ENCODE measurements around the gene ATAD1.
A peak's percentile ranks its signal among the peaks of the same experiment; 100 is the strongest.
"Not testable (repeated sequence)": the region's sequence is repeated elsewhere in the genome, so short reads cannot be mapped to it uniquely, and the experiment has no call there.

Gene ATAD1, protein sequence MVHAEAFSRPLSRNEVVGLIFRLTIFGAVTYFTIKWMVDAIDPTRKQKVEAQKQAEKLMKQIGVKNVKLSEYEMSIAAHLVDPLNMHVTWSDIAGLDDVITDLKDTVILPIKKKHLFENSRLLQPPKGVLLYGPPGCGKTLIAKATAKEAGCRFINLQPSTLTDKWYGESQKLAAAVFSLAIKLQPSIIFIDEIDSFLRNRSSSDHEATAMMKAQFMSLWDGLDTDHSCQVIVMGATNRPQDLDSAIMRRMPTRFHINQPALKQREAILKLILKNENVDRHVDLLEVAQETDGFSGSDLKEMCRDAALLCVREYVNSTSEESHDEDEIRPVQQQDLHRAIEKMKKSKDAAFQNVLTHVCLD

DNA sequence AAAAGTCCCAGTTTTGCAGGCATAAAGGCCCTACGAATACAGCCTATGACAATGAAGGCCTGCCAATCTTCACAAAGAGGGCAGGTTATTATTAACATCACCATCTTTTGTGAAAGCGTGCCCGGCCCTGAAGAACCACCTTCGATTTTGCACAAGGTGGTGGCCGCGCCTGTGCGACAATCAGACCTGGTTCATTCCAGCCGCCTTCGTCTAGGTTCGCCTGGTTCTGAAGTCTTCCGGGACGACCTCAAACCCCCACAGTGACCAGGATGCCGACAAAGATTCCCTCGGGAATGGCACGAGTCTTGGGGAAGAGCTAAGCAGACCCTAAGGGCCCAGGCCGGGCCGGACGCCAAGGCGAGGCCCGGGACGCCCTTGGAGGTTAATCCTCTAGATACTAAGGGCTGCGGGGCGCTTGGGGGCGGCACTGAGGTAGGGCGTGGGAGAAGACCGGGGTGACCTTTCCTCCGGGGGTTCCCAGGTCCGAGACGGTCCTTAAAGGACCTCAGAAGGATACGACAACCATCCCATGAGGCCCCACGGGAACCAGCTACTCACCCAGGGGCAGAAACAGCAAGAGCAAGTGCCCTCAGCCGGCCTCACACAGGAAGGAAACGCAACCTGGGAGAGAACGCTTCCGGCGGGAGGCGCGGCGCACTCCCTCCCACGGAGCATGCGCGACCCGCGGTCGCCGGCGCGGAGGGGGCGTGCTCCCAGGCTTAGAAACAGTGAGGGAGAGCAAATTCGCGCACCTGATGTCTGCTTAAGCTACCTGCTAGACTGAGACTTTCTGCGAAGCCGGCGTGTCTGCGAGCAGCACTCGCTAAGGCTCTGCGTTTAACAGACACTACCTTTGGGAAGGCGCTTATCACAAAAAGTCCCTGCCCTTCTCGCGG lies at the start of gene ATAD1:
Gene ATAD1 (minus strand): TSS at position 618 of the 896 bp plus-strand sequence. CDS start 3,627 bp downstream, outside the sequence.
- Histone ChIP-seq H3K27me3 (ENCODE audit: insufficient read depth, low read length) (no peaks in the 10 kb centered on the region; the same call in 1 of the 2 replicates), H3K27ac (ENCODE audit: low read length) (peak within 1 kb of the TSS; percentile 77), H3K9me3 (ENCODE audit: insufficient read depth, low read depth, low read length) (no peaks in the 10 kb centered on the region), H3K9ac (ENCODE audit: low read depth, low read length) (peak within 1 kb of the TSS; percentile 89), H3K4me3 (ENCODE audit: low read length) (peak within 1 kb of the TSS; percentile 88), H3K4me1 (ENCODE audit: insufficient read depth, low read length) (peaks cover 6% of the 10 kb centered on the region; the same call in 1 of the 2 replicates), H3K36me3 (ENCODE audit: insufficient read depth, low read depth, low read length) (peaks cover 15% of the 10 kb centered on the region)

DNA sequence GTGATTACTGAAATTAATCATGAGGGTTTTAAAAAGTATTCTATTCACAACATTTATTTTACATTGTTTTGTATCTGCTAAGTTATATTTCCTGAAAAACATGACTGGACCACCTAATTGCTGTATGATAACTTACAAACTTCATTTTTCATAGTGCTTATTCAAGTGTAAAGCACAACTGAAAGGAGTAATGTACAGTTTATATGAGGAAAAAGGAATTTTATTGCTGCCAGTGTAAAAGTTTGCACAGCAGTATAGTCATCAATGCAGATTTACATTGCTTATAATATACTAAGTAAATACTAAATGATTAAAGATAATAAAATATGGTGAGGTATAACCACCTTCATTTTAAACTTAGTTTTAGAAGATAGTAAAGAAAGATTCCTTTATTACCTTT lies 49.4 kb upstream of the ATAD1 start:
- Histone ChIP-seq H3K4me1 (ENCODE audit: insufficient read depth, low read length) (peaks cover 12% of the 10 kb centered on the region; the same call in 1 of the 2 replicates), H3K4me3 (ENCODE audit: low read length) (peak overlapping the region; percentile 97), H3K36me3 (ENCODE audit: insufficient read depth, low read depth, low read length) (no peaks in the 10 kb centered on the region), H3K27me3 (ENCODE audit: insufficient read depth, low read length) (no peaks in the 10 kb centered on the region), H3K9me3 (ENCODE audit: insufficient read depth, low read depth, low read length) (no peaks in the 10 kb centered on the region), H3K9ac (ENCODE audit: low read depth, low read length) (peak overlapping the region; percentile 86; the same call in 1 of the 2 replicates), H3K27ac (ENCODE audit: low read length) (no peak overlapping the region)

DNA sequence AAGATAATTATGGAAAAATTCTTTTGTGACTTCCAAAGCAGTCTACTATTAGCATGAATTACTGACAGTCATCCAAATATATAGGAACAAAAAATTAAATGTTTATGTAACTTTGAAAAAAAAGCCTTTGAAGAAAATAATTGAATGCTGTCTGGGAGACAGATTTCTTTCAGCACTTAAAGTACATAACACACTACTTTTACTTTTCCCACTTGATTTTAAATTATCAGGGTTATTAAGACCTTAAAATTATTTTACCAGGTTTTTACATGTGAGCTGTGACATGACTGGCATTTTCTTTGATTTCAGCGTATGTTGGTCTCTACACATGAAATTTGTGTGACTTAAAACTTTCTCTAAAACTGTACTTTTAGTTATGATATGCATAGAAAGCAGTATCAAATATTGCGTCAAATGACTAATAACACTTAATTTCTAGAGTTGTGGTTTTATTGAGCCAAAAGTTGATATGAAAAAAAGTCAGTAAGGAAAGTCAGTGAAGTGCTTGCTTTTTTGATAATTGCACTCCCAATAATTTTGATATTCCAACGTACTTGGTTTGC lies 48.5 kb upstream of the ATAD1 start:
- Histone ChIP-seq H3K36me3 (ENCODE audit: insufficient read depth, low read depth, low read length) (no peaks in the 10 kb centered on the region), H3K9me3 (ENCODE audit: insufficient read depth, low read depth, low read length) (no peaks in the 10 kb centered on the region), H3K4me3 (ENCODE audit: low read length) (peak overlapping the region; percentile 97), H3K27ac (ENCODE audit: low read length) (no peak overlapping the region), H3K27me3 (ENCODE audit: insufficient read depth, low read length) (no peaks in the 10 kb centered on the region; the same call in 1 of the 2 replicates), H3K4me1 (ENCODE audit: insufficient read depth, low read length) (peaks cover 12% of the 10 kb centered on the region; the same call in 1 of the 2 replicates), H3K9ac (ENCODE audit: low read depth, low read length) (peak overlapping the region; percentile 86; the same call in 1 of the 2 replicates)

DNA sequence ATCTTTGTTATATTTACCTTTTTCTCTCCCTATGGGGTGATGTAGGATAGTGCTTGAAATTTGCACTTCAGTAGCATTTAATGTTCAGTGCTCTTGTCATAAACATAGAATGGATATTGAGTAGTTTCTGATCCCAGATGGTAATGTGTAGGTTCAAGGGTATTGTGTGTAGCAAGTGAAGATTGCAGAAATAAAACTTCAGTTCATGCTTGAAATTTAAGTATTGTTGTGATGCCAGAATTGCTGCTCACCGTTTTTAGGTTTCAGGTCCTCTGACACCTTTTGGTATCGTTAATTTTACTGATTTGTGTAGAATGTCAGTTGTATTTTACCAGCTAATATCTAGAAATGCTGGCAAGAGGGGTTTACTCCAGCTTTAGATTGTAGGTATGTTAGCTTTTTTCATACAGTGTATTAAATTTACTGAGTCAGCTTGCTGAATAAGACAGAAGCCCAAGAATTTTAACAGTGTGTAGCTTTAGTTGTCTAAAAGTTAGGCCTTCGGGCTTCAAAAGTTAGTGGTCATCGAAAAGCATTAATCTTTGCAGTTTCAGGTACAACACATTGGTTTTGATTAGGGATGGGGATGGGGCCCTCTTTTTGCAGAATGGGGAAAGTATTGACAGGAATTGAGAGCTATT lies 47.3 kb upstream of the ATAD1 start:
- Histone ChIP-seq H3K27me3 (ENCODE audit: insufficient read depth, low read length) (peaks cover 10% of the 10 kb centered on the region), H3K4me1 (ENCODE audit: insufficient read depth, low read length) (peaks cover 16% of the 10 kb centered on the region; the same call in 1 of the 2 replicates), H3K9ac (ENCODE audit: low read depth, low read length) (peak overlapping the region; percentile 86), H3K9me3 (ENCODE audit: insufficient read depth, low read depth, low read length) (no peaks in the 10 kb centered on the region), H3K27ac (ENCODE audit: low read length) (no peak overlapping the region), H3K36me3 (ENCODE audit: insufficient read depth, low read depth, low read length) (no peaks in the 10 kb centered on the region), H3K4me3 (ENCODE audit: low read length) (peak overlapping the region; percentile 97)

DNA sequence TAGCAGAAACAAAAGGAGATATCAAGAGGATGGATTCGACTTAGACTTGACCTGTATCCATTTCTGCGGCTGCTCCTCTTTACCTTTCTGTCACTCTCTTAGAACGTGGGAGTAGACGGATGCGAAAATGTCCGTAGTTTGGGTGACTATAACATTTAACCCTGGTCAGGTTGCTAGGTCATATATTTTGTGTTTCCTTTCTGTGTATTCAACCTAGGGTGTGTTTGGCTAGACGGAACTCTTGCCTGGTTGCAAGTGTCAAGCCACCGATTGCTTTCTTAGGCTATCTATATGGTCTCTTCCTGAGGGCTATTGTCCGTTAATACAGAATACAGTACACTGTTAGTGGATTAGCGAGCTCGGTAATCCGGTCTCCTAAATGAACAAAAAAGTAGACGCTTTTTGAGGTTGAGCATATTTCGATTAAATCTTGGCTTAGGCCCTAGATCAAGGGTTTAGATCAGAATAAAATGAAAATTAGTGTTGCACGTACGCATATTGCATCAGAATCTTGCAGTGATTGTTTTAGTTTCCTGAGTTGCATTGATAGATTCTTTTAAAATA lies 46.6 kb upstream of the ATAD1 start:
- peaks cover 12% of the 10 kb centered on the region for H3K27me3 ChIP-seq (ENCODE audit: insufficient read depth, low read length)
- peaks cover 16% of the 10 kb centered on the region; the same call in 1 of the 2 replicates for H3K4me1 ChIP-seq (ENCODE audit: insufficient read depth, low read length)
- H3K36me3 ChIP-seq (ENCODE audit: insufficient read depth, low read depth, low read length), result no peaks in the 10 kb centered on the region
- no peaks in the 10 kb centered on the region for H3K9me3 ChIP-seq (ENCODE audit: insufficient read depth, low read depth, low read length)
- H3K9ac ChIP-seq (ENCODE audit: low read depth, low read length), result peak overlapping the region; percentile 86
- H3K27ac ChIP-seq (ENCODE audit: low read length), result no peak overlapping the region
- peak overlapping the region; percentile 97 for H3K4me3 ChIP-seq (ENCODE audit: low read length)

DNA sequence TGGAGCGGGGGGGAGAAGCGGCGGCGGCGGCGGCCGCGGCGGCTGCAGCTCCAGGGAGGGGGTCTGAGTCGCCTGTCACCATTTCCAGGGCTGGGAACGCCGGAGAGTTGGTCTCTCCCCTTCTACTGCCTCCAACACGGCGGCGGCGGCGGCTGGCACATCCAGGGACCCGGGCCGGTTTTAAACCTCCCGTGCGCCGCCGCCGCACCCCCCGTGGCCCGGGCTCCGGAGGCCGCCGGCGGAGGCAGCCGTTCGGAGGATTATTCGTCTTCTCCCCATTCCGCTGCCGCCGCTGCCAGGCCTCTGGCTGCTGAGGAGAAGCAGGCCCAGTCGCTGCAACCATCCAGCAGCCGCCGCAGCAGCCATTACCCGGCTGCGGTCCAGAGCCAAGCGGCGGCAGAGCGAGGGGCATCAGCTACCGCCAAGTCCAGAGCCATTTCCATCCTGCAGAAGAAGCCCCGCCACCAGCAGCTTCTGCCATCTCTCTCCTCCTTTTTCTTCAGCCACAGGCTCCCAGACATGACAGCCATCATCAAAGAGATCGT lies 46.0 kb upstream of the ATAD1 start:
- Histone ChIP-seq H3K4me3 (ENCODE audit: low read length) (peak overlapping the region; percentile 97), H3K9ac (ENCODE audit: low read depth, low read length) (peak overlapping the region; percentile 91), H3K4me1 (ENCODE audit: insufficient read depth, low read length) (peaks cover 16% of the 10 kb centered on the region; the same call in 1 of the 2 replicates), H3K27me3 (ENCODE audit: insufficient read depth, low read length) (peaks cover 12% of the 10 kb centered on the region)
- H3K36me3 ChIP-seq (ENCODE audit: insufficient read depth, low read depth, low read length); H3K27ac ChIP-seq (ENCODE audit: low read length); H3K9me3 ChIP-seq (ENCODE audit: insufficient read depth, low read depth, low read length): not testable (repeated sequence)

DNA sequence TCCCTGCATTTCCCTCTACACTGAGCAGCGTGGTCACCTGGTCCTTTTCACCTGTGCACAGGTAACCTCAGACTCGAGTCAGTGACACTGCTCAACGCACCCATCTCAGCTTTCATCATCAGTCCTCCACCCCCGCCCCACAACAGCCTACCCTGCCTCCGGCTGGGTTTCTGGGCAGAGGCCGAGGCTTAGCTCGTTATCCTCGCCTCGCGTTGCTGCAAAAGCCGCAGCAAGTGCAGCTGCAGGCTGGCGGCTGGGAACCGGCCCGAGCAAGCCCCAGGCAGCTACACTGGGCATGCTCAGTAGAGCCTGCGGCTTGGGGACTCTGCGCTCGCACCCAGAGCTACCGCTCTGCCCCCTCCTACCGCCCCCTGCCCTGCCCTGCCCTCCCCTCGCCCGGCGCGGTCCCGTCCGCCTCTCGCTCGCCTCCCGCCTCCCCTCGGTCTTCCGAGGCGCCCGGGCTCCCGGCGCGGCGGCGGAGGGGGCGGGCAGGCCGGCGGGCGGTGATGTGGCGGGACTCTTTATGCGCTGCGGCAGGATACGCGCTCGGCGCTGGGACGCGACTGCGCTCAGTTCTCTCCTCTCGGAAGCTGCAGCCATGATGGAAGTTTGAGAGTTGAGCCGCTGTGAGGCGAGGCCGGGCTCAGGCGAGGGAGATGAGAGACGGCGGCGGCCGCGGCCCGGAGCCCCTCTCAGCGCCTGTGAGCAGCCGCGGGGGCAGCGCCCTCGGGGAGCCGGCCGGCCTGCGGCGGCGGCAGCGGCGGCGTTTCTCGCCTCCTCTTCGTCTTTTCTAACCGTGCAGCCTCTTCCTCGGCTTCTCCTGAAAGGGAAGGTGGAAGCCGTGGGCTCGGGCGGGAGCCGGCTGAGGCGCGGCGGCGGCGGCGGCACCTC lies 45.3 kb upstream of the ATAD1 start, which contains the start of the genes KLLN and PTEN:
Gene KLLN (minus strand): TSS at position 481 of the 891 bp plus-strand sequence. CDS start 1,046 bp downstream, outside the sequence.
Gene PTEN (plus strand): TSS at position 573 of the 891 bp plus-strand sequence. CDS start 845 bp downstream, outside the sequence.
- Histone ChIP-seq H3K27me3 (ENCODE audit: insufficient read depth, low read length) (peaks cover 12% of the 10 kb centered on the region), H3K4me3 (ENCODE audit: low read length) (peak within 1 kb of the TSS; percentile 97), H3K9ac (ENCODE audit: low read depth, low read length) (peak within 1 kb of the TSS; percentile 91)

DNA sequence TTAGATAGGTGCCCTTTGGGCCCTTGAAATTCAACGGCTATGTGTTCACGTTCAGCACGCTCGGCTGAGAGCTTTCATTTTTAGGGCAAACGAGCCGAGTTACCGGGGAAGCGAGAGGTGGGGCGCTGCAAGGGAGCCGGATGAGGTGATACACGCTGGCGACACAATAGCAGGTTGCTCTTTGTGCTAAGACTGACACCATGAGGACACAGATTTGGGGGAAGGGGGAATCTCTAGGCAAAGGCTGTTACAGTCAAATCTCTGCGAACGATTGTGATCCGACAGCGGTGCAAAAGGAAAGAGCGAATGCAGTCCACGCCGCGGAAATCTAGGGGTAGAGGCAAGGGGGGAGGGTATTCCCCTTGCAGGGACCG lies 44.6 kb upstream of the ATAD1 start:
- H3K9me3 ChIP-seq (ENCODE audit: insufficient read depth, low read depth, low read length), result no peaks in the 10 kb centered on the region
- peaks cover 16% of the 10 kb centered on the region; the same call in 1 of the 2 replicates for H3K4me1 ChIP-seq (ENCODE audit: insufficient read depth, low read length)
- H3K27me3 ChIP-seq (ENCODE audit: insufficient read depth, low read length), result peaks cover 12% of the 10 kb centered on the region
- H3K27ac ChIP-seq (ENCODE audit: low read length), result peak overlapping the region; percentile 62
- no peaks in the 10 kb centered on the region for H3K36me3 ChIP-seq (ENCODE audit: insufficient read depth, low read depth, low read length)
- peak overlapping the region; percentile 91 for H3K9ac ChIP-seq (ENCODE audit: low read depth, low read length)
- peak overlapping the region; percentile 95 for H3K4me3 ChIP-seq (ENCODE audit: low read length)

More for the DNA sequence above, 45.3 kb upstream of the ATAD1 start, which contains the start of the genes KLLN and PTEN:
- Histone ChIP-seq H3K27ac (ENCODE audit: low read length) (peak within 1 kb of the TSS; percentile 62), H3K9me3 (ENCODE audit: insufficient read depth, low read depth, low read length) (no peaks in the 10 kb centered on the region), H3K36me3 (ENCODE audit: insufficient read depth, low read depth, low read length) (no peaks in the 10 kb centered on the region), H3K4me1 (ENCODE audit: insufficient read depth, low read length) (peaks cover 16% of the 10 kb centered on the region; the same call in 1 of the 2 replicates)

DNA sequence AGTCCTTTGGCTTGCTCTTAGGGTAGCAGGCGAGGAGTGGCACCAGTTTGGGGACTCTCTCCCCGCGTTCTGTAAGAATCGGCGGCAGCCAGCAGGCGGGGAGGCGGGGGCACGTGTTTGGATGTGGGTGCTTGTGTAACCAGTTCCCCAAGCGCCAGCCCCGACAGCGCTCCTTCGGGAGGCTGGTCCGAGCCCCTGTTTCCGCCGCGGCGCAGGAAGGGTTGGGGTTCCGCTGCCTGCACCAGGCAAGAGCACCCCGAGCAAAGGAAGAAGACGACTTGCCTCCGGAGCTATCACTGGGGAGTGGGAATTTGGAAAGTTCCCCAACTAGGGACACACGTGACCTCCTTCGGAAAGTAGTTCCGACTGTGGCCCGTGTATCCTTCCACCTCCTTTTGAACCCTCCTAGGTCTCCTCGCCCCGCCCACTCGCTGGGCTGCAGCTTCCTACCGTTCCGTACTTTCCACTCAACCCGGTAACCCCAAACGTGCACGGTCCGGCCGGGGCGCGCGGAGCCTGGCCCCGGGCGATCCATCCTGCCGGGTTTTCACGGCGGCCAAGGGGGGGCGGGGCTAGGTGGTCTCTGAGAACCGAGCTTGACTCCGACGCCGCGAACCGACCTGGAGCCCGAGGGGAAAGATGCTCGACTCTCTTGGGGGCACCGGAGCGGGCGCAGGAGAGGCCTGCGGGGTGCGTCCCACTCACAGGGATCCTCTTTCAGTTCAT lies 44.1 kb upstream of the ATAD1 start:
- Histone ChIP-seq H3K36me3 (ENCODE audit: insufficient read depth, low read depth, low read length) (no peaks in the 10 kb centered on the region), H3K9me3 (ENCODE audit: insufficient read depth, low read depth, low read length) (no peaks in the 10 kb centered on the region), H3K9ac (ENCODE audit: low read depth, low read length) (peak overlapping the region; percentile 91)

More for the DNA sequence above, 44.1 kb upstream of the ATAD1 start:
- Histone ChIP-seq H3K4me1 (ENCODE audit: insufficient read depth, low read length) (peaks cover 16% of the 10 kb centered on the region; the same call in 1 of the 2 replicates), H3K27ac (ENCODE audit: low read length) (peak overlapping the region; percentile 62), H3K27me3 (ENCODE audit: insufficient read depth, low read length) (peaks cover 12% of the 10 kb centered on the region), H3K4me3 (ENCODE audit: low read length) (peak overlapping the region; percentile 95)
